HK-2 (cell line): Measurements from ENCODE around the gene TNFRSF1B.
A peak's percentile ranks its signal among the peaks of the same experiment; 100 is the strongest.

ENCODE experiments used
- DNase-seq: peaks from one replicate; pipeline ENCODE4 v3.0.0-alpha.2; 2018; ENCODE audit not compliant: unreplicated experiment

Gene TNFRSF1B

DNA sequence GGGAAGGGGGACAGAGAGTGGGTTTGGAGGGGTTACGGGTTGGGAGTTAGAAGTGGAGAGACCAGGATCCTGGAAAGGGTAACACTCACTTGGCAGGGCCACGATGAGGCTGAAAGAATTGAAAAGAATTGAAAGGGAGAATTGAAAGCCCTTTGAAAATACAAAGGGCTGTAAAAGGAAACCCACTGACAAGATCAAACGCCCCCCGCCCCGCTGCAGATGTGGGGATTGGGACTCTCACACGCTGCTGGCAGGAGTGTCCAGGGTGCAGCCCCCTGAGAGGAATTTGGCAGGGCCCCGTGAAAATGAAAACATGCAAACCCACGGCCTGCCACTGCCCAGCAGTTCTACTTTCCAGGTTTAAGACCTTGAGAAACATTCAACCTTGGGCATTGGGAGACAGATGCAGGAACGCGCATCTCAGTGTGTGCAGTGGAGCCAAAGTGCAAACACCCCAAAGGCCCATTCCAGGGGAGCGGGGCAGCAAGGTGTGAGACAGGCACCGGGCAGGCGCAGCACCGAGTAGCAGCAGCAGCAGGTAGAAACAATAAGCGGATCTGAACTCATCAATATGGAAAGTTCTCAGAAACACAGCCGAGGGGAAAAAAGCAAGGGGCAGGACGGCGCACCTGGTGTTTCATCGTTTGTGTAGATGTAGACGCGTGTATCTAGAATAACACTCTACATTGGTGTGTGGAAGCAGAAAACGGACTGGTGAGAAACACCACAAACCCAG, 8.3 kb upstream of the TNFRSF1B start:
- DNase-seq: no peak

DNA sequence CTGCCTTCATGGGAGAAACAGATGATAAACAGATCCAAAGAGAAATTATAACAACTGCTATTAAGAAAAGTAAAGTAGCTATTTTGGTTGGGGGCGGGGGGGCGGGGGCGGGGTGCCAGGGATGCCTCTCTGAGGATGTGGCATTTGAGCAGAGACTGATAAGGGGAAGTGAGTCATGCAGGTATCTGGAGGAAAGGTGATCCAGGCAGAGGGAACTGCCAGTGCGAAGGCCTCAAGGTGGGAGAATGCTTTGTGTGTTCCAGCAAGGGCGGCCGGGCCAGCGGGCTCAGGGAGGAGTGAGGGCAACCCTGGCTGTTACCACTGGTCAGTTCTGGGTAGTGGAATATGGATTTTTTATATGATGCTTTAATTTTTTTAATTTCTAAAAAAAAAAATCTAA, 7.0 kb upstream of the TNFRSF1B start:
- DNase-seq: no peak

DNA sequence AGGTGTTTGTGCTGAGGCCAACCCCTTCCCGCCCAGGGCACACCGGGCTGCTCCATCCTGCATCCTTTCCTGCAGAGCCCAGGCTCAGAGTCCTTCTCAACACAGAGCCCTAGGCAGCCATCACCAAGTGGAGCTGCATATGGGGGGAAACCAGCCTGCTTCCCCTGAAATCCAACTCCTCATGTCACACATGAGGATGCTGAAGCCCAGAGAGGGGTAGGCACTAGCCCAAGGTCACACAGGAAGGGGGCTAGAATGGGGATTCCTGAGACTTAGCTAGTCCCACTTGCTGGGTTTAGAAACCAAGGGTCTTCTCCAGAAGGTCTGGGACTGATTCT, 5.5 kb upstream of the TNFRSF1B start:
- DNase-seq: no peak

DNA sequence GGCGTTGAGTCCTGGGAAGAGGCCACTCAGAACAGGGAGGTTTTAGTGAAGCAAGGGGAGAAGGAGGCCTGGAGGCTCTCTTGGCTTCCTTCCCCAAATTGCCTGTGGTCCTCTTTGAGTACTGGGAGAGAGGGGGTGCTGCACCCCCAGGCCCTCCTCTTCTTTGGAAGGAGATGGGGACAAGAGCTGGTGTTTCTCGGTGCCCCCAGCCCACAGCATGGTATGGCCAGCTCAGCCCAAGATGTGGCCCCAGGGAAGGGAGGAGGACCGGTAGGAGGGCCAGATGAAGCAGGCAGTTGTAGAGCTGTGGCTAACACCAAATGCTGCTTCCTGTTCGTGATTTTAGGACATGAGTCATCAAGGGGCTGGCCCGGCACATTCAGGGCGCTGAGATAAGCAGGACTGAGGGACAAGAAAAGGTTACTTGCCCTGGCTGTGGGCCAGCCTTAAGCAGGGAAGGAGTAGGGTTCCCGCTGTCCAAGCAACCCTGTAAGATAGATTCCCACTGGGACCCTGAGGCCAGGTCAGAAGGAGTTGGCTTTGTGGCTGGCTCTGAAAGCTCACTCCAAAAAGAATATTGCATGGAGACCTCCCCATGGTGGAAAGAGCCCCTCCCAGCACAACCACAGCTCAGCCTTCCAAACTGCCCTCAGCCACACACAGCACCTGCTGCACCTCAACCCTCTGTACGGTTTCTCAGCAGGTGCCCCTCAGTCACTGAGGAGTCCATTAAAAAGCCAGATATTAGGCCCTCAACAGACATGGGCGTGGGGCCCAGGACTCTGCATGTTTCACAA, 4.9 kb upstream of the TNFRSF1B start:
- DNase-seq: peak; percentile 46

DNA sequence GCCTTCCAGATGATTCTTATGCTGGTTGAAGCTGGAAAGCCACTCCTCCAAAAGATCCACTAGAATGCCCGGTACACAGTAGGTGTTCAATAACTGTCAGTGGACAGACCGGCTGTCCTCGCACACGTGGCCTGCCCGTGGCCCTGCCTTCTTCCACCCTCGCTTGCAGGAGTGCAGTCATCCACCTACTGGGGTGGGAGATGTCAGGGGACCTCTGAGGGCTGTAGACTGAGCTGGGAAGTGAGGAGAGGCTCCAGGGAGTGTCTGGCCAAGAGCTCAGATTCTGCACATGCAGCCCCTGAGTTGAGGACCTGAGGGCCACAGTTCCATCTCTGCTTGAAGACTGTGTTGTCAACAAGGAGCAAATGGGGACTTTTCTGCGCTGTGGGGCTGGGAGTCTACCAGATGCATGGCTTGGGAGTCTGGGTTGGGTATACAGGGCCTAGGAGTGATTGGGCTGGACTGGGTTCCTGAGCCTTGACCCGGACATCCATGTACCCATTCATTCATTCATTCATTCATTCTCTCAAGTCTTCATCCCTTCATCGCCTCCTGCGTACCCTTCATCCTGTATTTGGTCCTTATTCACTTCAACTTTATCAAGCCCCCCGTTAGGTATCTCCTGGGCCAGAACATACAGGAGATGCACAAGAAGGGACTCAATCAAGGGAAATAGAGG, 4.2 kb upstream of the TNFRSF1B start:
- DNase-seq: no peak

DNA sequence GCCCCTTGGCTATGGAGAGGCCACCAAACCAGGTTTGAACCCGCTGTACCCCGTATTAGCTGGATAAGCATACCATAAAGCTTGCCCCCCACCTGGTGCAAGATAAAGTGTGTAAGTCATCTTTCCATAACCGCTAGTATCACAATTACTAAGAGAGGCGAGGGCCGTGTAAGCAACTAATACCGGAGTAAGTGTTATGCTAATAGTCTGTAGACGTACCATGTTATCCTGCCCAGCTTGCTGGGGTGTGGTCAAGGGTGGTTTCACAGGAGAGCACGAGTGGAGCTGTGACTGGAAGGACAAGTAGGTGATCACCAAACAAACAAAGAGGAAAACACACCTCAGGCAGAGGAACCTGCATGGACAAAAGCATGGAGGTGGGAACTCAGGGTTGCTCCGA, 3.6 kb upstream of the TNFRSF1B start:
- no peak for DNase-seq

DNA sequence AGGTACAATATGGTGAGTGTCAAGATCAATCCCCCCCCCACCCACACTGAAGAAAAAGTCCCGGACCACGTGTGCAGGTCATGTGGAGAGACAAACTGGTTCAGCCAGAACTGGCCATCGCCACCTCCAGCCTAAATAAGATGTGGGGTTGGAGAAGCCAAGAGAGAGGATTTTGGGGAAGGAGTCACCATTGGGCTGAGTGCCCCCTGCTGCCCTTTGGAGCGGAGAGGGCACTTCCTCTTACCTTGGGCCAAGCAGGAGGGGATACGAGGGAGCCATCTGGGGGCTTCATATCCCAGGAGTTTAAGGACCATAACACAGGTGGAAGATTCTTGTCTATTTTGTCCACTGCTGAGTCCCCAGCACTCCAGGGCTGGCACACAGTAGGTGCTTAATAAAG, 2.6 kb upstream of the TNFRSF1B start:
- DNase-seq: no peak

DNA sequence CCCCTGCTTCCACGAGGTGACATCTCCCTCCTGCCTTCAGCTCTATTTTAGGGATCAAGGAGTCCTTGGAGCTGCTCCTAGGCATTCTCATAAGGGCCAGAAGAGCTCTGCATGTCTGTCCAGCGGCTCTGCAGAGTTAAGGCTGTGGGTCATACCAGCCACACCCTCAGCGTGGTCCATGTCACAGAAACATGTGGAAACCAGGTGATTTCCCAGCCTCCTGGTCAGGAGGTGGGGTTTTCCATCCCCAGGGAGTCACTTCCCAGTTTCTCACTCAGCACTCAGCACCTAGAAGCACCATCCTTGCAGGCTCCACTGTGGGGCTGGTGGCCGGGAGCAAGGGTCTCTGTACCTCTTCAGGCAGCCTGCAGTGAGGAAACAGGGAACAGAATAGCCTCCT, 1.4 kb upstream of the TNFRSF1B start:
- DNase-seq: no peak

DNA sequence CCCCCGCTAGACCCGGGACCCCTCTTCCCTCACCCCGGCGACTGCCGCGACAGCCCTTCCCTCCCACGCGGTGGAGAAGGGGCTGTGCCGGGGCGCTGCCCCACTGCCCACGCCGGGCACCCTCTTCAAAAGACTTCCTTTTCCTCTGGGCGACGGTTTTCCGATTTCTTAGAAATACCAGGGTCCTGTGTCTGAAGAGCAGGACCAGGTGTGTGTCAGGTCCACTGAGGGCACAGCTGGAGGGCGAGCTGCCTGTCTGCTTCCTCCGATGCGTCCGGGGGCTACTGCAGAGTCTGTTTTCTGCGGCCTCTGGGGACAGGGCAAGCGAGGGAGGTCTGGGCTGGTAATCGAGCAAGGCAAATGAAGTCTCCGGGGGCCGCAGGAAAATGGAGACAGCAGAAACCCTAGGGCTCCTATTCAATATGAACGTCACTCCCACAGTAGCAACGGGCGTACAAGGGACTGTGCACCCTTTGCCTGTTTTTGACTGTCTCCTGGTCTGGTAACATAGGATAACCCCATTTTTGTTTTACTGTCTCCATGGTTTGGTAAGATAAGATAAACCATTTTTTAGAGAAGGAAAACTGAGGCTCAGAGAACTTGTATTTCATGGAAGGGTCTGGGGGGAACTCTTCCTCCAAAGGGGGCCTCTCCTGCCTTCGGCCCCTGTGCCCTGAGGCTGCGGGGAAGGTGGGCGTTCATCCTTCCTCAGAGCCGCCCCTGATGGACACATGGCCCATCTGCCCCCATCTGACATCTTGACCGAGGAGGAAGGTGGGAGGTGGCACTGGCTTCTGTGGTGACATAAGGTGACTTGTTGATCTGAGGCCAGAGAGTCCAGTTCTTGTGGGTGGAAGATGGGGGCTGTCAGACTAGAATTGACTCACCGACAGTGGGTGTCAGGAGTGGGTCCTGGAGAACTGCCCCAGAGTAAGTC, 970 bp downstream of the TNFRSF1B start:
- DNase-seq: no peak

DNA sequence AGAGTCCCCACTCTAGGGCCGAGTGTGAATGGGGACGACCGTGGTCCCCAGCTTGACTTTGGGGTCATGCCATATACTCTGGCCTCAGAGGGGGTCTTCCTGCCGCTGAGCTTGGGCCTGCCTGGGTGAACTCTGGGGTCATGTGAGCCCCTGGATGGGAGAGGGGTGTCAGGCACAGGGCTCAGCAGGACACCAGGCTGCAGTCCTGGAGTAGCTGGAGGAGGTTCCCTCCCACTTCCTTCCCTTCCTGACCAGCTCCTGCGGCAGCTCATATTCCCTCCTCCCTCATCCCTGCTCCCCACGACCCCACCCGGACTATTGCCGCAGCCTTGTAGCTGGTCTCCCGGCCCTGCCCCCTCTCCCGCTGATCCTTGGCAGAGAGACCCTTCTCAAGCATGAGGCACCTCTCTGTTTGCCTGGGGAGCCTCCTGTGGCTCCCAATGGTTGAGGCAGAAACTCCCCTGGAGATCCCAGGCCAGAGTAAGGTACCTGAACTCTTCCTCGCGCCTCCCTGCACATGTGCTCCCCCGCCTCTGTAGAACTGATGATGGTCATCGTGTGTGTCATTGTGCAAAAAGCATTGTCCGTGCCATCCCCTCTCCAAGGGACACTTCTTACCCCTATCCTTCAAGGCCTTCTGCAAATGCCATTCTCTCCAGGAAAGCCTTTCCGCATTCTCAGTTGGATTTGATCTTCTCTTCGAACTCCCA, 1.8 kb downstream of the TNFRSF1B start:
- DNase-seq: no peak

DNA sequence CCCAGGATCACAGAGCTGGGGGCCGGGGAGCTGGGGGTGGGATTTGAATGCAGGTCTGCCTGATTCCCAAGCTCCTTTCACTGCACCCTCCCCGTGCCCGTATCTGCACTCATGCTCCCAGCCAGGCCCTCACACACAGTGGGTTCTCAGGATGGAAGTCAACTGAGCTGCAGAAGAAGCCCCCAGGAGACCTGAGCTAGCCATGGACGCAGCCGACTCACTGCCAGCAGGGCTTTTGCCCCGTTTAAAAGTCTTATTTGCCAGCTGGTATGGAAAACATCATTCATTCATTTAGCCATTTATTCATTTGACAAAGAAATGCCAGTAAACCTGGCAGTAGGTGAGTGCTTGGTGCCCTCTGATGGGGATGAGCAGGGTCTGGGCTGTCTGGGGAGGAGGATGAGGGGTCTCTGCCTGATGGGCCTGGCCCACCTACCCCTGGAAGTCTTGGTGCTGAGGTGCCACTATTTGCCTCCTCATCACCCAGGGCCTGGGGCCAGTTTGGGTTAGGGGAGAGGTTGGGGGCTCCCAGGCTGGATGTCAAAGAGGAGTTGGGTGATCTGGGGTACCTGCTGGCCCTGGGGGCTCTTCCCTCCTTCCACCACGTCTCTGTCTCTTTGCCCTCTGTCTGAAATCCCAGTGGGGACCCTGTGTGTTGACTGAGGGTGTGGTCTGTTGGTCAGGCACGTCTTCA, 2.8 kb downstream of the TNFRSF1B start:
- DNase-seq: no peak

DNA sequence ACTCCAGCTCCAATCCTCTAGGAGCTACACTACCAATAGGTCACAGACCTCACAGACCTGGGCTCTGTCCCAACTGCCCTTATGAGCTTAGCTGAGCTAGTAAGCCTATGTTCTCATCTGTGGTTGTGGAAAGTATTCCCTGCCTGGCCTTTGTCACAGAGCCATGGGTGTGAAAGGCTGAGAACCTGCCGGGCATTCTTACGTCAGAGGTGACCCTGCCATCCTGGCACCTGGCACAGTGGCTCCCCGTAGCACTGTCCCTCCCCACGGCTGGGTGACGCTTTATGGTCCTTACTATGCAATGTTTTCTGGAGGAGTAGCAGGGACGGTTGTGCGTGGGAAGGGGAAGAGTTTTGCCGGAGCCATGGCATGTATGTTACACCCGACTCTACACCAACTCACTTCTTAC, 3.5 kb downstream of the TNFRSF1B start:
- no peak for DNase-seq

DNA sequence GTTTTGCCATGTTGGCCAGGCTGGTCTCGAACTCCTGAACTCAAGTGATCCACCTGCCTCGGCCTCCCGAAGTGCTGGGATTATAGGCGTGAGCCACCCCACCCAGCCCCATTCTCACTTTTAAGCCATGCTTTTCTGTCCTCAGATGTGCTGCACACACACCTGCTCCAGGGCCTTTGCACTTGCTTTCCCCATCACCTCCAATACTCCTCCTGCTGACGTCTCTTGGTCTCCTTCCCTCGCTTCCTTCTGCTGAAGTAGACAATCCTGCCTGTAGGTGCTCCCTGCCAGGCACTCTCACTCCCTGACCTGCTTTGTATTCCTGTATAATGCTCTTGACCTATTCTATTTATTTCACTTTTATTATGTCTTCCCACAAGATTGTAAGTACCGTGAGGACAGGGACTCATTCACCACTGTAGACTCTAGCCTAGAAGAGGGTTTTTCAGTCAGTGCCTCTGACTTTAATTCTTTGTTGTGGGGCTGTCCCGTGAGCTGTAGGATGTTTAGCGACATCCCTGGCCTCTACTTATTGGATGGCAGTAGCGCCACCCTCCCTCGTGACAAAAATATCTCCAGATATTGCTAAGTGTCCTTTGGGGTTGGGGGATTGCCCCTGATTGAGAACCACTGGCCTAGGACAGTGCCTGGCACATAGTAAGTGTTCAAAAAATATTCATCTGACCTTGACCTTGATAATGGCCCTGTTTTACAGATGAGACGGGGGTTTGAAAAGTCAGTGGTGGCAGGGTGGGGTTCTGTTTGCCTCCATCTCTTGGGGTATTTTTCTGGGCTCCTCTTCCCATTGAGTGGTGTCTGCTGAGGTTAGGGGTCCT, 4.6 kb downstream of the TNFRSF1B start:
- DNase-seq: no peak

DNA sequence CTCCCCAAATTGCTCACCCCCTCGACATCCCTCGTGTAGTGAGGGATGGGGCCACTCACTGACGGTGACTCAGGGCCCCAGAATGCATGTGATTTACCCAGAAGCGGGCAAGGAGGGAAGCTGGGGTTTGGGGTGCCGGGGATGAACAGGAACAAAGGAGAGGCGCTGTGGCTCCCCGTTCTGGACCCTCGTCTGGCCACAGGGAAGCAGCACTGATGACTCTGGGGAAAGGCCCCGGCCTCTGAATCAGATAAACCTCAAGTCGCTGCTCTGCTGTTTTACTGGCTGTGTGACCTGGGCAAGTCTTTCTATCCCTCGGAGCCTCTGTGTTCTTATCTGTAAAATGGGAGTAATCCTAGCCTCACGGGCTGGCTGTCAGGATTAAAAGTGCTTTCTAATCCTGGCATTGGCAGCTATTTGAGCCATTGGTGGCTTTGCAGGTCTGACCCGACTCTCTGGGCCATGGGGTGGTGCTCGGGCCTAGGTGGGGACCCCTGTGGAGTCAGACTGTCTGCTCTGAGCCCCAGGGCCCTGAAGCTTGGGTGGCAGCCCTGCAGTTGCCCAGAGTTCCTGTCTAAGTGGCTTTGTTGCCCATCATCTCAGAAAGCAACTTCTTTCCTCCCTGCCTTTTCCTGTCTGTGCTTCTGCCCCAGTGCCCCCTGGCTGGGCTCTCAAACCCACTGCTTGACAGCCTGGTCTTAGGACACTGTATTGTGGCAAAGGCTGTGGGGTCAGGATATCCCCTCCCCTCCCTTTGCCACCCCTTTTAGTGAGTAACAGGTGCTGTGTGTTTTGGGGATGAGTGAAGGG, 5.5 kb downstream of the TNFRSF1B start:
- no peak for DNase-seq

DNA sequence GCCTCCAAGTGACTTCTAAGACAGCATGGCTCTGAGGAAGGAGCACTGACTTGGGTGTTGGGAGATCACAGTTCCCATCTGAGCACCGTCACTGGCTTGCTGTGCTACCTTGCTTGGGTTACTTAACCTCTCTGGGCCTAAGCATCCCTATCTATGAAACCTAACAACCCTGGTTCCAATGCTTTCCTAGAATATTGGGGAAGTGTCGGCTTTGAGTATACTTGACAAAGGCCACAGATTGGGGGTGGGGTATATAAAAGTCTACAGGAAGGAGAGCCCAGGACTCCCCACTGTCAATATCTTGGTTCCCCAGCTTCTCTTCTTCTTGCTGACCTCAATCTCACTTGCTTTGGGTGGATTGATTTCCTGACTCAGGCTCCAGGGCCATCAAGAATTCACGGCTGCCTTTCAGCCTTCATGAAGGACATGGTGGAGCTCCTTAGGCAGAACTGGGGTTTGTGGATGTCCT, 6.3 kb downstream of the TNFRSF1B start:
- DNase-seq: no peak

DNA sequence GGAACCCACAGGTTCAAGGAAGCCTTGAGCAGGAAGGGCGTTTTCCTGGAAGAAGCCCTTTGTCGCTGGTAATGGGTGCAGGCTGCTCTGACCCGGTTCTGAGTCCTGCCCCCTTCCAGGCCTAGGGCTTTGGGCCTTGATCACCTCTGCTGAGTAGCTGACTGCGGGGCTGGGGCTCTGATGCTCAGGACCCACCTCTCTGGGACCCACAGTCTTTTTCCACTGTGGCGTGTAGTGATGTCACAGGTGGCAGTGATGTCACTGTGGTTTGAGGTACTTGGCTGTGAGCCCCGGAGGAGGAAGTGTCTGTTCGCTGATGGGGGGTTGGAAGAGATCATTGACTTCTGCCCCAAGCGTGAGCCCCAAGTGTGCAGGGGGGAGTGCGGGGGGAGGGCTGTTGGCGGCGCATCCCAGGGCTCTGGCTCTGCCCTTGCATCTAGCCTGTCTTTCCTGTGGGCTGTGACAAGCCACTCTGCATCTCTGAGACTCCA, 6.9 kb downstream of the TNFRSF1B start:
- no peak for DNase-seq

DNA sequence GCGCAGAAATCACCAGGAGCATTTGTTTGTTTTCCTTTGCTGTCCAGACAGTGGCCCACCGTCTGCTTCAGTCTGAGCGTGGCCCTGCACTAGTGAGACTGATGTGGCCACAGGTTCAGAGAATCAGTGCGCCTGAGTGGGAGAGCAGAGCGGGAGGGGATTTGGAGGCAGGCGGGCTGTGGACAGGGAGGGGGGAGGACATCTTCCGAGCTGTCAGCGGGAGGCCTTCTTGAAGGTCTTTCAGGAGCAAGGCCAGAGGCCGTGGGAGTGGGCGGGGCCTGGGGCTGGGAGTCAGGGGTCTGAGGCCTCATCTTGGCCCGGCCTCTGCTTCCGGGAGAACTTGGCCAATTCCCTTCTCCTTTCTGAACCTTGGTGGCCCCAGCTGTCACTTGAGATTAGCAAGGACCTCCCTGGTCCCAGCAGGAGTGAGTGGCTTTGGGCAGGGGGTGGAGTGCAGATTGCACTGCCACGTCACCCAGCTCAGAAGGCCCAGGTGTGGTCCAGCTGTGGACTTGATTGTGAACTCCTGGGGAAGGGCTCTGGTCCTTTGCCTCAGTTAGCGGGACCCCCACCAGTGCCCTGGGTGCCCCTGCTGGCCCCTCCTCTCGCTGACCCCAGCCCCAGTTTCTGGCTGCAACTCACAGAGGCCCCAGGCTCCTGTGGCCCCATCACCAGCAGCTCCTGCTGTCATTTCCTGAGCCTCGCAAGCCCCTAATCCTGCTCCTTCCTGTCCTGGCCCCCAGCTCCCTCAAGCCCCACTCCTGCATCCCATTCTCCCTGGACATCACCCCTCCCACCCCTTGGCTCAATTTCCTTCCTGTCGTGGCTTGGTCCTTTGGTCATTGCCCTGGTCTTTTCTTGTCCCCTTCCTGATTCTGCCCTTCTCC, 8.4 kb downstream of the TNFRSF1B start:
- no peak for DNase-seq
